Breast epithelium (tissue), 3 donors: ENCODE data around the gene TMEM108.

ENCODE experiments used
- POLR2AphosphoS5 ChIP-seq, 3 donors: sonication (generic); formaldehyde crosslinking; IDR thresholded peaks; one replicate each; pipeline ENCODE4 v1.6.1; 2017; ENCODE audit warnings: antibody characterized with exemption in 3 of 3
- TF ChIP-seq, protein P1 (sequence below), 3 donors: fragments of 450-650 bp; IDR thresholded peaks; one replicate each; pipeline ENCODE4 v1.5.1; 2016 to 2017; ENCODE audit warnings: antibody characterized with exemption in 3 of 3, mild to moderate bottlenecking in 3 of 3, moderate library complexity in 3 of 3

DNA sequence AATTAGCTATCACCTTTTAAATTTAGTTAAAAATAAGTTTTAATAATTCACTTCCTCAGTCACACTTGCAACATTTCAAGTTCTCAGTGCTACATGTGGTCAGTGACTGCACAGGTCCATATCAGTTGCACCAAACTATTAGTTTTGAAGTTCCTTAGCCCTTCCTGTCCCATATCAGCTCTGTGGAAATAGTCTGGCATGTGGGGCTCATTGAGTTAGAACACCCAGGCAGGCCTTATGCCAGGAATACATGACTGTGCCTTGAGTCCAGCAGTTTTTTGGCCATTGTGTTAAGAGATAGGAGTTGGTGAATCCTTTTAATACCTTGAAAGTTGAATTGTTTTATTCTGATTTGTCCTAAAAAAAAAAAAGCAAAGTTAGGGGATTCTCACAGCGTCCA, 207.9 kb downstream of the TMEM108 start:
- TF ChIP-seq, protein P1, sequence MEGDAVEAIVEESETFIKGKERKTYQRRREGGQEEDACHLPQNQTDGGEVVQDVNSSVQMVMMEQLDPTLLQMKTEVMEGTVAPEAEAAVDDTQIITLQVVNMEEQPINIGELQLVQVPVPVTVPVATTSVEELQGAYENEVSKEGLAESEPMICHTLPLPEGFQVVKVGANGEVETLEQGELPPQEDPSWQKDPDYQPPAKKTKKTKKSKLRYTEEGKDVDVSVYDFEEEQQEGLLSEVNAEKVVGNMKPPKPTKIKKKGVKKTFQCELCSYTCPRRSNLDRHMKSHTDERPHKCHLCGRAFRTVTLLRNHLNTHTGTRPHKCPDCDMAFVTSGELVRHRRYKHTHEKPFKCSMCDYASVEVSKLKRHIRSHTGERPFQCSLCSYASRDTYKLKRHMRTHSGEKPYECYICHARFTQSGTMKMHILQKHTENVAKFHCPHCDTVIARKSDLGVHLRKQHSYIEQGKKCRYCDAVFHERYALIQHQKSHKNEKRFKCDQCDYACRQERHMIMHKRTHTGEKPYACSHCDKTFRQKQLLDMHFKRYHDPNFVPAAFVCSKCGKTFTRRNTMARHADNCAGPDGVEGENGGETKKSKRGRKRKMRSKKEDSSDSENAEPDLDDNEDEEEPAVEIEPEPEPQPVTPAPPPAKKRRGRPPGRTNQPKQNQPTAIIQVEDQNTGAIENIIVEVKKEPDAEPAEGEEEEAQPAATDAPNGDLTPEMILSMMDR (IDR thresholded peaks at IDR 0.05): no peak
- TF ChIP-seq POLR2AphosphoS5 (IDR thresholded peaks at IDR 0.05): no peak
